ENCODE results near the gene LYSET.
"Not testable (repeated sequence)": the region's sequence is repeated elsewhere in the genome, so short reads cannot be mapped to it uniquely, and the experiment has no call there.

The LYSET gene

DNA sequence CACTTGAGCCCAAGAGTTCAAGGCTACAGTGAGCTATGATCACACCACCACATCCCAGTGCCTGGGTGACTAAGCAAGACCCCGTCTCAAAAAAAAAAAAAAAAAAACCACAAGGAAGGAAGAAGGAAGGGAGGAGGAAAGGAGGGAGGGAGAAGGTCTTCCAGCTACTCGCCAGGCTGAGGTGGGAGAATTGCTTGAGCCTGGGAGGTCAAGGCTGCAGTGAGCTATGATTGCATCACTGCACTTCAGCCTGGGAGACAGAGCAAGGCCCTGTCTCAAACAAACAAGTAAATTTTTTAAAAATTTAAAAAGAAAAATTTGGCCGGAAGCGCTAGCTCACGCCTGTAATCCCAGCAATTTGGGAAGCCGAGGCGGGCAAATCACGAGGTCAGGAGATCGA, 16.5 kb upstream of the LYSET start:
- DNase-seq (ENCODE audit: low read depth in 3 of 3): not testable (repeated sequence)

GRCh38 chr14:93169619-93170018, 15.5 kb upstream of the LYSET start:
- not testable (repeated sequence) for DNase-seq (ENCODE audit: low read depth in 3 of 3)

DNA sequence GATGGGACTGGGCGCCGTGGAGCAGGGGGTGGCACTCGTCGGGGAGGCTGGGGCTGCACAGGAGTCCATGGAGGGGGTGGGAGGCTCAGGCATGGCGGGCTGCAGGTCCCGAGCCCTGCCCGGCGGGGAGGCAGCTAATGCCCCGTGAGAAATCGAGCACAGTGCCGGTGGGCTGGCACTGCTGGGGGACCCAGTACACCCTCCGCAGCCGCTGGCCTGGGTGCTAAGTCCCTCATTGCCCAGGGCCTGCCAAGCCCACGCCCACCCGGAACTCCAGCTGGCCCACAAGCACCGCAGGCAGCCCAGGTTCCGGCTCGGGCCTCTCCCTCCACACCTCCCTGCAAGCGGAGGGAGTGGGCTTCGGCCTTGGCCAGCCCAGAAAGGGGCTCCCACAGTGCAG, 15.0 kb upstream of the LYSET start:
- not testable (repeated sequence) for DNase-seq (ENCODE audit: low read depth in 3 of 3)

GRCh38 chr14:93171376-93171775, 13.7 kb upstream of the LYSET start:
- no peak for DNase-seq (ENCODE audit: low read depth in 3 of 3)

DNA sequence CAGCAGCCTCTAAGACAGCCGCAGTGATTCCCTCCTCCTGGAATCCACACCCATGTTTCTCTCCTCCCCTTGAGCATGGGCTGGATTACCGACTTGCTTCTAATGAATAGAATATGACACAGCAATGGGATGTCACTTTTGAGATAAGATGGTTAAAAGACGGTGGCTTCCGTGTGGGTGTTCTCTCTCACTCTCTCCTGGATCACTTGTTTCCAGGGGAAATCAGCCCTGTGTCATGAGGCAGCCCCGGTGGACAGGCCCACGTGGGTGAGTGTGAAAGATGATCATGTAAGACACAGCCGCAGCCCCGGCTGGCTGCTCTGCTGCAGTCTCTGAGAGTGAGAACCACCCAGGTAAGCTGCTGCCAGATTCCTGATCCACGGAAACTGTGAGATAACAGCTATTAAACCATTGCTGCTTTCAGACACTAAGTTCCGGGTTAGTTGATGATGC, 11.1 kb upstream of the LYSET start:
- DNase-seq (ENCODE audit: low read depth in 3 of 3): no peak

DNA sequence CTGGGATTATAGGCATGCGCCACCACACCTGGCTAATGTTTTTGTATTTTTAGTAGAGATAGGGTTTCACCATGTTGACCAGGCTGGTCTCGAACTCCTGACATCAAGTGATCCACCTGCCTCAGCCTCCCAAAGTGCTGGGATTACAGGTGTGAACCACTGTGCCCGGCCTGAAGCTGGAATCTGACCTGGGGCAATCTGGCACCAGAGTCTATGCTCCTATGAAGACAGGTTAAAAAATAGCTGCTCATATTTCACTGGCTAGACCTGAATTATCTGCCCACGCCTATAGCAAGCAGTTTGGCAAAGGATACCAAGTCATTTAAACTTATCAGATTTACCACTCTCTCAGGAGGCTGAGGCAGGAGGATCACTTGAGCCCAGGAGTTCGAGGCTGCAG, 10.4 kb upstream of the LYSET start:
- DNase-seq (ENCODE audit: low read depth in 3 of 3): not testable (repeated sequence)

GRCh38 chr14:93175492-93175891, 9.6 kb upstream of the LYSET start:
- no peak for DNase-seq (ENCODE audit: low read depth in 3 of 3)

GRCh38 chr14:93183596-93184317, 1.4 kb upstream of the LYSET start:
- no peak for DNase-seq (ENCODE audit: low read depth in 3 of 3)

GRCh38 chr14:93185349-93185720, 218 bp downstream of the LYSET start:
- no peak for DNase-seq (ENCODE audit: low read depth in 3 of 3)

- no peak for DNase-seq (ENCODE audit: low read depth in 3 of 3)
Observed at GRCh38 chr14:93186466-93186865, 1.3 kb downstream of the LYSET start.

DNA sequence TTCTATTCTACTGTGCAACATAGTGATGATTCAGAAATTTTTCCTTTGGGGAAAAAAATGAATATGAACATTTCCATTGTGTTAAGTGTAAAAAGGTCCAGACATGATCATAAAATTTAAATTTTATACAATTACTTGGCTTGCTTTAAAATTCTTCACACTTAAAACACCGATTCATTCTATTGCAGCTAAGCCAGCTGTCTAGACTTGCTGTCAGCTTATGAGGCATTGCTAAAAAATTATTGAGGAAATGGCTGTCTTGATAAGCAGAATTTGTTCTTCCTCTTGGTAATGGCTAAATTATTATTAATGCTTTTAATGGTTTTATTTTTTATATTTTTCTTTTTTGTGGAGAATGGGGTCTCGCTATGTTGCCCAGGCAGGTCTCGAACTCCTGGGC, 1.8 kb downstream of the LYSET start:
- DNase-seq (ENCODE audit: low read depth in 3 of 3): no peak

GRCh38 chr14:93195316-93195999, 10.3 kb downstream of the LYSET start:
- DNase-seq (ENCODE audit: low read depth in 3 of 3): no peak

DNA sequence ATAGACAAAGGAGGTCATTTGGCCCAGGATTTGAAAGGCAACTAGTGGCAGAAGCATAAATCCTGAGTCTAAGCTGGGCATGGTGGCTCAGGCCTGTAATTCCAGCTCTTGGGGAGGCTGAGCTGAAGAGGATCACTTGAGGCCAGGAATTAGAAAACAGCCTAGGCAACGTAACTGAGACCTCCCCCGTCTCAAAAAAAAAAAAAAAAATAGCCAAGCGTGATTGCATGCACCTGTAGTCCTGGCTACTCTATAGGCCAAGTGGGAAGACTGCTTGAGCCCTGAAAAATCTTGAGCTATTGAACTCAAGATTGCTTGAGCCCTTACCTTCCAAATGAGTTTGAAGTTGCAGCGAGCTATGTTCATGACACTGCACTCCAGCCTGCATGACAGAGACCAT, 13.9 kb downstream of the LYSET start:
- DNase-seq (ENCODE audit: low read depth in 3 of 3): no peak

DNA sequence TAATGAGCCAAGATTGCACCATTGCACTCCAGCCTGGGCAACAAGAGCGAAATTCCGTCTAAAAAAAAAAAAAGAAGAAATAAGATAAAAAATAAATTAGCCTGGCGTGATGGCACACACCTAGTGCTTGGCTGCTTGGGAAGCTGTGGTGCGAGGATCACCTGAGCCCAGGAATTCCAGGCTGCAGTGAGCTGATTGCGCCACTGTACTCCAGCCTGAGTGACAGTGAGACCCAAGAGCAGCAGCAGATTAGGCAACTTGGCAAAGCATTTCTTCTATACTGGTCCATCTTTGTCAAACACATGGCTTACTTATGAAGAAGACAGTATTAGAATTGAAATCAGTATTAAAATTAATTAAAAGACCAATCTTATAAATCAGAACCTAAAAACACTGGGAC, 15.4 kb downstream of the LYSET start:
- DNase-seq (ENCODE audit: low read depth in 3 of 3): no peak

- DNase-seq (ENCODE audit: low read depth in 3 of 3): no peak
Observed at GRCh38 chr14:93201155-93201704, 16.1 kb downstream of the LYSET start.

GRCh38 chr14:93206793-93207467, 21.8 kb downstream of the LYSET start, which contains the start of the genes GON7 and UBR7:
GON7 (minus strand) TSS chr14:93207065; CDS start chr14:93207037, 28 bp downstream.
UBR7 (plus strand) TSS chr14:93207256; CDS start chr14:93207292, 36 bp downstream.
- DNase-seq (ENCODE audit: low read depth in 3 of 3): peak; percentile 82 to 89 (median 86)

DNA sequence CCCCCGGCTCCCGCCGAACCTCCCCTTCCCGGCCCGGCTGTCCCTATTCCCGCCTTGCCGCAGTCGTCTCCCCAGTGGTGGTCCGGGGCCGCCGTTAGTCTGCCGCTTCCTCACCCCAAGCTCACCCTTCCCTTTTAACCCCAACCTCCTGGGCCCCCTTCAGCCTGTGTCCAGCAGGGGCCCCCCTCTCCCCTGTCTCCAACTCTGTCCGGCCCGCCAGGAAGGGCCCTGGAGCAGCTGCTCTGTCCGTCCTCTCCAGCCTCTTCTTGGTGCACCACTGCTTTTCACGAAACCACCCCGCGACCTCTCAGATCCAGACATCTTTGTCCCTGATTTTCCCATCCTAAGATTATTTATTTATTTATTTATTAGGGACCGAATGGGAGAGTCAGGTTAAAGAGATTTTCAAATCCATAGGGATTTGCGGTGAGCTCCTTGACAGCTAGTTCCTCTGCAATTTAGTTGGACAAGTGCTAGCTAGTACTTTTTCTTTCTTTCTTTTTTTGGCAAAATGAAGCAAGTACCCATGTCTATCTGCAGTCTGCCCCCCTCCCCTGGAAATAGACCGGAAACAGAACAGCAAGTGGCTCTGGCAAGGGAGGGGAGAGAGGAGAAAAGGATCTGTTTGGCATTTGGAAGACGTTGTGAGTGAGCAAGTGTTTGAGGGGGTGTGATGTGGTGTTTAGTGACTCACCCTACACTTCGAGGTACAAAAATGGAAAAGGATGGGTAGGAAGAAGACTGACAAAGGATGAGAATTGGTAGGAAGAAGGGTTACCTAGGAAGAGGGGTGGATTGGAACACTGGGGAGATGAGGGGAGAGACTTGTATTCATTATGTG, 22.6 kb downstream of the LYSET start:
- no peak for DNase-seq (ENCODE audit: low read depth in 3 of 3)

DNA sequence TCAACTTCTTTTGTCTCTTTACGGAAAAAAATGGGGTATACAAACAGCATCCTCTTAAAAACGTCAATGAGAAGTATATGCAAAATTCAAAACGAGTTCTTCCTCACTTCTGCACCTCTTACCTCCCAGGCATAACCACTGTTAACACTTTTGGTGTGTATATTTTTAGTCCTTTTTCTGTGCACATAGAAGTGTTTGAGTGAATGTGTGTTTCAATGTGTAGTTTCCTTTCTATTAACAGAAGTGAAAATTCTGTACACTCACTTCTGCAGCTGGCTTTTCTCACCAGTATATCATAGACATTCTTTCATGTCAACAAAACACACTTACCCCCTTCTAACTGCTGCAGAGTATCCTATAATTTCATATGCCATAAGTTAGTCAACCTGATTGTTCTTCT, 27.3 kb downstream of the LYSET start:
- no peak for DNase-seq (ENCODE audit: low read depth in 3 of 3)

DNA sequence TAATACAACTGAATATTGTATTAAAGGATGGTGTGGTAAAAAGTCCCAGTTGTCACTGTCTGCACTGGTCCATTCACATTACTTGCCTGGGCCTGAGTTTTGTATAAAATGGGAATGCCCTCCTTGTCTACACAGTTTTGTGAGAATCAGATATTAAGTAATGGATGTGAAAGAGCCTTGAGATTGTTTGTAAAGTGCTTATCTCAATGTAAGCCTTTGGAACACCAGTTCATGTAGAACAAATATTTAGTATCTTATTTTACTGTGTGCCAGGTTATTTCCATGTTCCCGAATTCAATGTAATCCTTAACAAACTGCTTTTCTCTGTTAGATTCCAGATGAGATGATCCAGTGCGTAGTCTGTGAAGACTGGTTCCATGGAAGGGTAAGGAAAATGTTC, 29.5 kb downstream of the LYSET start:
- no peak for DNase-seq (ENCODE audit: low read depth in 3 of 3)

- DNase-seq (ENCODE audit: low read depth in 3 of 3): no peak
Observed at GRCh38 chr14:93219103-93219726, 34.1 kb downstream of the LYSET start.

- DNase-seq (ENCODE audit: low read depth in 3 of 3): no peak
Observed at GRCh38 chr14:93220509-93220908, 35.4 kb downstream of the LYSET start.
